ENCODE data around the gene SPATA31E1.
"Not testable (repeated sequence)": the region's sequence is repeated elsewhere in the genome, so short reads cannot be mapped to it uniquely, and the experiment has no call there.

SPATA31E1 gene

GRCh38 chr9:87887661-87888480 lies 5.2 kb downstream of the SPATA31E1 start:
- DNase-seq (ENCODE audit: insufficient read length) (no peak), FAIRE-seq (no peak)
- TF ChIP-seq TAF1 (IDR thresholded peaks at IDR 0.05; ENCODE audit: borderline replicate concordance, low read depth, low read length) (no peak), POLR2AphosphoS5 (IDR thresholded peaks at IDR 0.05; ENCODE audit: low read depth, low read length) (no peak), POLR2A (IDR thresholded peaks at IDR 0.05; ENCODE audit: low read depth, low read length) (no peak)

- DNase-seq (ENCODE audit: insufficient read length): no peak
Measured at GRCh38 chr9:87888501-87888900, 5.8 kb downstream of the SPATA31E1 start.

GRCh38 chr9:87889065-87889881 lies 6.6 kb downstream of the SPATA31E1 start:
- DNase-seq (ENCODE audit: insufficient read length): no peak
- TF ChIP-seq POLR2A (IDR thresholded peaks at IDR 0.05; ENCODE audit: low read depth, low read length) (no peak), POLR2AphosphoS5 (IDR thresholded peaks at IDR 0.05; ENCODE audit: low read depth, low read length) (no peak), TAF1 (IDR thresholded peaks at IDR 0.05; ENCODE audit: borderline replicate concordance, low read depth, low read length) (no peak)
- FAIRE-seq: no peak

More at GRCh38 chr9:87888501-87888900, 5.8 kb downstream of the SPATA31E1 start:
- no peak for TF ChIP-seq TAF1 (IDR thresholded peaks at IDR 0.05; ENCODE audit: borderline replicate concordance, low read depth, low read length)
- TF ChIP-seq POLR2AphosphoS5 (IDR thresholded peaks at IDR 0.05; ENCODE audit: low read depth, low read length): no peak
- no peak for TF ChIP-seq POLR2A (IDR thresholded peaks at IDR 0.05; ENCODE audit: low read depth, low read length)
- FAIRE-seq: no peak

GRCh38 chr9:87889882-87890252 lies 7.2 kb downstream of the SPATA31E1 start:
- DNase-seq (ENCODE audit: insufficient read length) (no peak), FAIRE-seq (no peak)
- TF ChIP-seq TAF1 (IDR thresholded peaks at IDR 0.05; ENCODE audit: borderline replicate concordance, low read depth, low read length): no peak
- no peak for TF ChIP-seq POLR2A (IDR thresholded peaks at IDR 0.05; ENCODE audit: low read depth, low read length)
- no peak for TF ChIP-seq POLR2AphosphoS5 (IDR thresholded peaks at IDR 0.05; ENCODE audit: low read depth, low read length)

GRCh38 chr9:87890837-87891236 lies 8.2 kb downstream of the SPATA31E1 start:
- FAIRE-seq (no peak), DNase-seq (ENCODE audit: insufficient read length) (no peak)
- TF ChIP-seq POLR2A (IDR thresholded peaks at IDR 0.05; ENCODE audit: low read depth, low read length) (no peak), TAF1 (IDR thresholded peaks at IDR 0.05; ENCODE audit: borderline replicate concordance, low read depth, low read length) (no peak), POLR2AphosphoS5 (IDR thresholded peaks at IDR 0.05; ENCODE audit: low read depth, low read length) (no peak)

DNA sequence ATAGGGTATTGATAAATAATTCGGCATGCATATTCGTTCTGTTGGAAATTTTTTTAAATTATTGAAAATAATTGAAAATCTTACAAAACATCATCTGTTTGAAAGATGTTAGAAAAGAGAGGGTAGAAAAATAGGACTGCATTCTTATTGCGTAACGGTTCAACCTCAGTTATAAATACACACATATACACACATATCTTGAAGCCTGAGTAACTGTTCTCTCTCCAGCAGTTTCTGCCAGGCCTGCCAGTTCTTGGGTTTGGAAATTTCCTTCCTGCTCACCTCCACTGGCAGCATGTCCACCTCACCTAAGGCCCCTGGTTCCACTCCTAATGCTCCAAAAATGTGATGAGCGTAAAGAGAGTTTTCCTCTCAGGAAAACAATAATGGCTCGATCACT lies 9.1 kb downstream of the SPATA31E1 start:
- TF ChIP-seq TAF1 (IDR thresholded peaks at IDR 0.05; ENCODE audit: borderline replicate concordance, low read depth, low read length): no peak
- no peak for TF ChIP-seq POLR2AphosphoS5 (IDR thresholded peaks at IDR 0.05; ENCODE audit: low read depth, low read length)
- TF ChIP-seq POLR2A (IDR thresholded peaks at IDR 0.05; ENCODE audit: low read depth, low read length): no peak
- DNase-seq (ENCODE audit: insufficient read length) (no peak), FAIRE-seq (no peak)

DNA sequence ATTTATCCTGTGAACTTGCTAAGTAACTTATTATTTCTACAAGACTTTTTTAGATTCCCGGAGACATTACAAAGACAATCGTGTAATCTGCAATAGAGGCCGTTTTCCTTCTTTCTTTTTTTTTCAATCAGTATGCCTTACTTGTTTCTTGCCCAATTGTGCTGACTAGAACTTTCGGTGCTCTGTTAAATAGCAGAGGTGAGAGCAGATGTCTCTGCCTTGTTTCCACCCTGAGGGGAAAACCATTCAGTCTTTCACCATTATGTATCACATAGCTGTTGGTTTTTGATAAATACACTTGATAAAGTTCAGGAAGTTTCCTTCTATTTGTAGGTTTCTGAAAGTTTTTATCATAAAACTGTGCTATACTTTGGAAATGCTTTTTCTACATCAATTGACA lies 10.3 kb downstream of the SPATA31E1 start:
- no peak for DNase-seq (ENCODE audit: insufficient read length)
- FAIRE-seq: no peak
- TF ChIP-seq TAF1 (IDR thresholded peaks at IDR 0.05; ENCODE audit: borderline replicate concordance, low read depth, low read length) (no peak), POLR2AphosphoS5 (IDR thresholded peaks at IDR 0.05; ENCODE audit: low read depth, low read length) (no peak), POLR2A (IDR thresholded peaks at IDR 0.05; ENCODE audit: low read depth, low read length) (no peak)

- FAIRE-seq: no peak
- TF ChIP-seq POLR2AphosphoS5 (IDR thresholded peaks at IDR 0.05; ENCODE audit: low read depth, low read length) (no peak), TAF1 (IDR thresholded peaks at IDR 0.05; ENCODE audit: borderline replicate concordance, low read depth, low read length) (no peak)
- no peak for DNase-seq (ENCODE audit: insufficient read length)
Measured at GRCh38 chr9:87894998-87895625, 12.4 kb downstream of the SPATA31E1 start.

DNA sequence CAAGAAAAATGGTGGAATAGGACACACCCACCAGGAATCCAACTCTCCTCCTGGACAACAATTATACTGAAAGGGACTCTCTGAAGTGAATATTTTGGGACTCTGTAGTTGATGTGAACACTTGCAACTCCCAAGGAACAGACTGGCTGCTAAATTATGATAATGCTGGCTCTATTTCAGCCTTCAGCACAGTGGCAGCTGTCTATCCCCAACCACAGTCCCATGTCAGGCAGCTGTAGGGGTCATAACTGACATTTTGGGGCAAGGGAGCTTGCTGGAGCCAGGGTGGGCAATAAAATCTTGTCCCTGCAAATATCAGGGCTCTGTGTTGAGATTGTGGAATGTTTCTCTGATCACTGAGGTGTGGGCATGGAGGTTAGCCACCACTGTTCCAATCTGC lies 14.2 kb downstream of the SPATA31E1 start:
- FAIRE-seq (no peak), DNase-seq (ENCODE audit: insufficient read length) (no peak)
- TF ChIP-seq TAF1 (IDR thresholded peaks at IDR 0.05; ENCODE audit: borderline replicate concordance, low read depth, low read length): no peak
- TF ChIP-seq POLR2A (IDR thresholded peaks at IDR 0.05; ENCODE audit: low read depth, low read length): no peak

DNA sequence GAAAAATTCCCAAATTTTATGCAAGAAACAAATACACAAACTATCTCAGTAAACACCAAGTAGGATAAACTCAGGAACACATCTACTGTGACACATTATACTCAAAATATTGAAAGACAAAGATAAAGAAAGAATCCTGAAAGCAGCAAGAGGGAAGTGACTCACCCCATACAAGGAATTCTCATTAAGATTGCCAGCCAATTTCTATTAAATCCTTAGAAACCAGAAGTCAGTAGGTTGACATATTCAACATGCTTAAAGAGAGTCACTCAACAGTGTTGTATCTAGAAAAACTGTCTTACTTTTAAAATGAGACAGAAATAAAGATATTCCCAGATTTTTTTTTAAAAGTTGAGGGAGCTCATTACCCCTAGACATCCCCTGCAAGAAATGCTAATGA lies 15.5 kb downstream of the SPATA31E1 start:
- DNase-seq (ENCODE audit: insufficient read length) (no peak), FAIRE-seq (no peak)
- TF ChIP-seq POLR2AphosphoS5 (IDR thresholded peaks at IDR 0.05; ENCODE audit: low read depth, low read length): no peak
- no peak for TF ChIP-seq TAF1 (IDR thresholded peaks at IDR 0.05; ENCODE audit: borderline replicate concordance, low read depth, low read length)
- TF ChIP-seq POLR2A (IDR thresholded peaks at IDR 0.05; ENCODE audit: low read depth, low read length): no peak

GRCh38 chr9:87902371-87902770 lies 19.7 kb downstream of the SPATA31E1 start:
- not testable (repeated sequence) for FAIRE-seq; DNase-seq (ENCODE audit: insufficient read length)

Data from GM12892 (cell line).